Osteoblast (primary cell): Measurements from ENCODE around the gene MX2. TPM values are rescaled to one million over a fixed set of nuclear protein-coding genes. Genes with fewer than 3 reads are reported as not detected.
A peak's percentile ranks its signal among the peaks of the same experiment; 100 is the strongest.

Experiments used
- DNase-seq: peaks from one replicate; pipeline ENCODE4 v3.0.0; 2011; ENCODE audit warnings: low spot score, mixed read lengths; ENCODE audit not compliant: insufficient read length; ENCODE audit errors: missing footprints
- H2AFZ ChIP-seq: 2 replicates; pipeline ENCODE4 v1.6.0; 2011; ENCODE audit warnings: mild to moderate bottlenecking, low read length
- H3K27ac ChIP-seq: 2 replicates; pipeline ENCODE4 v1.5.1; 2011; ENCODE audit warnings: mild to moderate bottlenecking, low read depth, low read length, moderate library complexity
- H3K27me3 ChIP-seq: 2 replicates; pipeline ENCODE4 v1.6.0; 2012; ENCODE audit warnings: mild to moderate bottlenecking, control low read depth, inconsistent platforms, low read length, moderate library complexity; ENCODE audit not compliant: insufficient read depth
- H3K36me3 ChIP-seq: 2 replicates; pipeline ENCODE4 v1.5.1; 2011; ENCODE audit warnings: mild to moderate bottlenecking, low read length, control low read depth, moderate library complexity; ENCODE audit not compliant: insufficient read depth
- H3K4me1 ChIP-seq: 2 replicates; pipeline ENCODE4 v1.5.1; 2011; ENCODE audit warnings: mild to moderate bottlenecking, low read length, control low read depth, moderate library complexity; ENCODE audit not compliant: insufficient read depth
- H3K4me2 ChIP-seq: 2 replicates; pipeline ENCODE4 v1.6.0; 2011; ENCODE audit warnings: mild to moderate bottlenecking, low read length; ENCODE audit not compliant: insufficient read depth
- H3K4me3 ChIP-seq: fragments of 200-600 bp; sonication (generic); 3 replicates; pipeline ENCODE4 v1.5.1; 2012; ENCODE audit warnings: mild to moderate bottlenecking, low read length, inconsistent platforms; ENCODE audit not compliant: insufficient read depth
- H3K79me2 ChIP-seq: 2 replicates; pipeline ENCODE4 v1.6.0; 2012; ENCODE audit warnings: mild to moderate bottlenecking, low read length, control low read depth, inconsistent platforms; ENCODE audit not compliant: insufficient read depth
- H3K9me3 ChIP-seq: 2 replicates; pipeline ENCODE4 v1.5.1; 2011; ENCODE audit warnings: low read depth, low read length, control low read depth
- H4K20me1 ChIP-seq: 2 replicates; pipeline ENCODE4 v1.6.0; 2012; ENCODE audit warnings: mild to moderate bottlenecking, low read length, control low read depth; ENCODE audit not compliant: insufficient read depth
- total RNA-seq: library from RNA; depleted of rRNA; stranded (reverse); fragments of >200 nt; gene quantifications from 2 replicates; pipeline ENCODE4 v1.2.3, GENCODE V29; 2012
- TF ChIP-seq, protein P1 (sequence below): IDR thresholded peaks from 2 replicates; pipeline ENCODE4 v1.5.1; 2011; ENCODE audit warnings: mild to moderate bottlenecking, low read depth, low read length, moderate library complexity; ENCODE audit errors: extremely low read depth

Gene MX2
- total RNA-seq, 1 donor, result 14.5 TPM

DNA sequence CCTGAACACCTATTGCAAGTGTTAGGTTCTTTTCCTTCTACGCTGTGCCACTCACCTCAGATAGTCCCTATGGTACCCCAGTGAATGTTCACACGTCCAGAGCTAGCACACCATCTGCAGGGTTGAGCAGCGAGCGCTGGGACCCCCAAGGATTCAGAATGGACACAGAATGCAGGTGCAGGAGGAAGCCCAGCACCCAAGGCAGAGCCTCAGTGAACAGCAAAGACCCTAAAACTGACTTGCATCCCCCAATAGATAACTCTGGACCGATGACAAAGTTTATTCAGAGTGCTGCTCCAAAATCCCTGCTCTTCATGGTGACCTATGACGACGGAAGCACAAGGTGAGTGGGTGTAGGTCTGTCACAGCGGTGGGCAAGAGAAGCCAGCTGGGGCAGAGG lies 15.1 kb upstream of the MX2 start:
- Histone ChIP-seq H3K27ac (no peak overlapping the region), H3K4me2 (no peak overlapping the region), H3K79me2 (no peaks in the 10 kb centered on the region), H3K27me3 (peaks cover 5% of the 10 kb centered on the region), H3K36me3 (no peaks in the 10 kb centered on the region), H2AFZ (no peak overlapping the region), H3K4me1 (no peaks in the 10 kb centered on the region), H3K4me3 (no peak overlapping the region), H4K20me1 (no peaks in the 10 kb centered on the region), H3K9me3 (no peaks in the 10 kb centered on the region)
- DNase-seq, result peak; percentile 13
- TF ChIP-seq, protein P1, sequence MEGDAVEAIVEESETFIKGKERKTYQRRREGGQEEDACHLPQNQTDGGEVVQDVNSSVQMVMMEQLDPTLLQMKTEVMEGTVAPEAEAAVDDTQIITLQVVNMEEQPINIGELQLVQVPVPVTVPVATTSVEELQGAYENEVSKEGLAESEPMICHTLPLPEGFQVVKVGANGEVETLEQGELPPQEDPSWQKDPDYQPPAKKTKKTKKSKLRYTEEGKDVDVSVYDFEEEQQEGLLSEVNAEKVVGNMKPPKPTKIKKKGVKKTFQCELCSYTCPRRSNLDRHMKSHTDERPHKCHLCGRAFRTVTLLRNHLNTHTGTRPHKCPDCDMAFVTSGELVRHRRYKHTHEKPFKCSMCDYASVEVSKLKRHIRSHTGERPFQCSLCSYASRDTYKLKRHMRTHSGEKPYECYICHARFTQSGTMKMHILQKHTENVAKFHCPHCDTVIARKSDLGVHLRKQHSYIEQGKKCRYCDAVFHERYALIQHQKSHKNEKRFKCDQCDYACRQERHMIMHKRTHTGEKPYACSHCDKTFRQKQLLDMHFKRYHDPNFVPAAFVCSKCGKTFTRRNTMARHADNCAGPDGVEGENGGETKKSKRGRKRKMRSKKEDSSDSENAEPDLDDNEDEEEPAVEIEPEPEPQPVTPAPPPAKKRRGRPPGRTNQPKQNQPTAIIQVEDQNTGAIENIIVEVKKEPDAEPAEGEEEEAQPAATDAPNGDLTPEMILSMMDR, result no peak

DNA sequence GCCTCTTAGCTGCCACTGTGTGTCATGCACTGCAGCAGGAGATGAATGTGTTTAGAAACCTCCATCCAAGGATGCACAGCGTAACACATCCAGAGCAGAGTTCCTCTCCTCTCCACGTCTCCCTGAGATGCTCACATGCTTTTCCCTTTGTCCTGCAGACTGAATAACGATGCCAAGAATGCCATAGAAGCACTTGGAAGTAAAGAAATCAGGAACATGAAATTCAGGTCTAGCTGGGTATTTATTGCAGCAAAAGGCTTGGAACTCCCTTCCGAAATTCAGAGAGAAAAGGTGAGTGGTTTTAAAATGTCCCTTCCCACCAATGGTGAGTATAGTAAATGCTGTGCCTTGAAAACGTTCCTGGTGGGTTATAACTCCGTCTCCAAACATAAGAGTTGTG lies 13.4 kb upstream of the MX2 start:
- no peaks in the 10 kb centered on the region for H3K9me3 ChIP-seq
- no peaks in the 10 kb centered on the region for H3K4me1 ChIP-seq
- peaks cover 5% of the 10 kb centered on the region for H3K27me3 ChIP-seq
- H4K20me1 ChIP-seq, result no peaks in the 10 kb centered on the region
- H2AFZ ChIP-seq, result no peak overlapping the region
- no peaks in the 10 kb centered on the region for H3K79me2 ChIP-seq
- DNase-seq, result no peak
- H3K36me3 ChIP-seq, result no peaks in the 10 kb centered on the region
- H3K4me3 ChIP-seq, result no peak overlapping the region
- no peak overlapping the region for H3K27ac ChIP-seq
- H3K4me2 ChIP-seq, result no peak overlapping the region
- TF ChIP-seq, protein P1, result no peak

DNA sequence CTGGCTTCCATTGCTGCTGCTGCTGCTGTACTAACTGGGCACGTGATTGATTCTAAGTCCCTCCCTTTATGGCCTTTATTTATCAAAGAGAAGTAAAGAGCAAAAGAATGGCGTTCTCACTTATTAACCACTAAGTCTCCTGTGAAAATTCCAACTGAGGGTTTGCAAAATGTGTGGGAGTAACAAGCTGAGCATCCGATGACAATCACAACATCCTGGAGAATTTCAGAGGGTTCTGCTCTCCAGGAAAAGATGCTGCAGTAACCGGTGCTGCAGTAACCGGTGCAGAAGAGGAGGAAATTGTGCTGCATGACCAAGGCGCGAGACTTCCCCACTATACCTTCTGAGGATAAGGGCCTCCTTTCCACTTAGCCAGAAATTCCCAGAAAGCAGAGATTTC lies 12.7 kb upstream of the MX2 start:
- Histone ChIP-seq H3K4me3 (no peak overlapping the region), H3K27ac (no peak overlapping the region), H3K79me2 (no peaks in the 10 kb centered on the region), H4K20me1 (no peaks in the 10 kb centered on the region), H3K4me1 (no peaks in the 10 kb centered on the region), H3K4me2 (no peak overlapping the region), H2AFZ (no peak overlapping the region), H3K36me3 (no peaks in the 10 kb centered on the region), H3K9me3 (no peaks in the 10 kb centered on the region), H3K27me3 (peaks cover 5% of the 10 kb centered on the region)
- no peak for DNase-seq
- TF ChIP-seq, protein P1, result no peak

DNA sequence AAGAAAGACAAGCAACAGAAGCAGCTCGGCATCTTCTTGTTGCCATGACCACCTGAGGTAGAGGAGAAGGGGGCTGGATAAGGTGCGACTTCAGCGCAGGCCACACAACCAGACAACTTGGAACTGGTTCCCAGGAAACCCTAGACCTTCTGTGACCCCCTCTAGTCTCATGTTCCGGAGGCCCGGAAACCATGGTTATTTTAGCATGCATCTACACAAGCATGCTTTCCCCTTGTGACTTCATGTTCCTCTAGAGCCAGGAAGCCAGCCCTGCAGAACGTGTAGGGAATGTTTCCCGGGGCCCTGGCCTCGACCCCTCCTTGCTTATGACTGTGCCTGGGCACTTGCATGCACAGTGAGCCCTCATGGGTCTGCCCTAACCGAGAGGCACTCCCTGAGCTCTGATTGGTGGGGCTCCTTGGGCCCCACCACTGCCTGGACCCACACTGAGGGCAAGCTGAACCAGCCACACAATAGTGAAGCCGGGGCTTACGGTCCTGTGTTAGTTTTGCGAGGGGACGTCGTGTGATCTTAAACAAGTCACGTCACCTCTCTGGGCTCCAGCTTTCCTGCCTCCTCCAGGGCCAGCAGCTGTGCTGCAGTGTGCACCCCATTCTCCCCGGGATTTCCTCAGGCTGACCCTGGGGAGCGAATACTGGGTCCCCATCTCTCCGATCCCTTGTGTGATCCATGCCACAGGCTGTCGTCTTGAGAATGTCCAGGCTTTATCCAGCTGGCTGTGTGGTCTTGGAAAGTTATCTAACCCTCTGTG lies 12.0 kb upstream of the MX2 start:
- TF ChIP-seq, protein P1, result no peak
- Histone ChIP-seq H3K9me3 (no peaks in the 10 kb centered on the region), H3K4me2 (no peak overlapping the region), H2AFZ (no peak overlapping the region), H3K79me2 (no peaks in the 10 kb centered on the region), H3K27ac (no peak overlapping the region), H3K4me3 (no peak overlapping the region), H3K4me1 (no peaks in the 10 kb centered on the region), H4K20me1 (no peaks in the 10 kb centered on the region), H3K36me3 (no peaks in the 10 kb centered on the region), H3K27me3 (peaks cover 5% of the 10 kb centered on the region)
- no peak for DNase-seq
